DND-41 (cell line): ENCODE measurements around the gene FBXO42.

Source experiments
- CTCF ChIP-seq: IDR thresholded peaks from 2 replicates; pipeline ENCODE4 v1.5.1; 2012; ENCODE audit warnings: borderline replicate concordance, low read length, moderate library complexity, mild to moderate bottlenecking; ENCODE audit not compliant: poor library complexity, severe bottlenecking; ENCODE audit errors: extremely low read depth
- EZH2 ChIP-seq: IDR thresholded peaks from 3 replicates; pipeline ENCODE4 v1.6.1; 2012; ENCODE audit warnings: borderline replicate concordance, low read depth, mild to moderate bottlenecking, moderate library complexity, low read length, inconsistent platforms; ENCODE audit not compliant: severe bottlenecking

DNA sequence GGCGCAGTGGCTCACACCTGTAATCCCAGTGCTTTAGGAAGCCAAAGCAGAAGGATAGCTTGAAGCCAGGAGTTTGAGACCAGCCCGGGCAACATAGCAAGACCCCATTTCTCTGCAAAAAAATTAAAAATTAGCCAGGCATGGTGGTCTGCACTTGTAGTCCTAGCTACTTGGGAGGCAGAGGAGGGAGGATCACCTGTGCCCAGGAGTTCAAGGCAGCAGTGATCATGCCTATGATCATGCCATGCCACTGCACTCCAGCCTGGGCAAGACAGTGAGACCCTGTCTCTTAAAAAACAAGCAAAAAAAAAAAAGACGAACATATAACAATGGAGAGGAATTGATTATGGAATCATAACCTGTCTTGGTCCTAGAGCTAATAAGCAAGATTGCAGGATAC is 45.1 kb downstream of the FBXO42 start:
- TF ChIP-seq CTCF (no peak), EZH2 (no peak)
